SU-DHL-6 (cell line): ENCODE measurements around the gene ITGA6.

Experiments used
- H2AFZ ChIP-seq: fragments of 200-600 bp; sonication (generic); 2 replicates; pipeline ENCODE4 v1.6.1; 2014; ENCODE audit warnings: low read depth, mild to moderate bottlenecking, moderate library complexity, mixed read lengths, antibody characterized with exemption, low read length; ENCODE audit not compliant: severe bottlenecking
- H3F3A ChIP-seq: fragments of 200-600 bp; shearing (Covaris generic); 2 replicates; pipeline ENCODE4 v1.6.0; 2016; ENCODE audit warnings: antibody characterized with exemption, mild to moderate bottlenecking; ENCODE audit not compliant: insufficient read depth
- H3K27ac ChIP-seq: fragments of 200-600 bp; sonication (generic); 2 replicates; pipeline ENCODE4 v1.5.1; 2016; ENCODE audit warnings: low read depth, mild to moderate bottlenecking, low read length, moderate library complexity, mixed read lengths
- H3K27me3 ChIP-seq: fragments of 200-600 bp; sonication (generic), shearing (Covaris generic); 2 replicates; pipeline ENCODE4 v1.6.0; 2014; ENCODE audit warnings: mild to moderate bottlenecking, low read length
- H3K36me3 ChIP-seq: fragments of 200-600 bp; sonication (generic); 2 replicates; pipeline ENCODE4 v1.6.1; 2014; ENCODE audit warnings: mild to moderate bottlenecking, low read length, mixed read lengths
- H3K4me2 ChIP-seq: fragments of 300-600, 200-600 bp; shearing (Covaris generic), sonication (generic); 2 replicates; pipeline ENCODE4 v1.6.0; 2014; ENCODE audit warnings: low read length, low read depth, mild to moderate bottlenecking; ENCODE audit not compliant: poor library complexity, severe bottlenecking
- H3K4me3 ChIP-seq: fragments of 200-600 bp; sonication (generic); 2 replicates; pipeline ENCODE4 v1.5.1; 2014; ENCODE audit warnings: antibody characterized with exemption, low read length, mild to moderate bottlenecking, mixed read lengths; ENCODE audit not compliant: insufficient read depth, poor library complexity, severe bottlenecking
- H3K79me2 ChIP-seq: fragments of 200-600 bp; sonication (generic); 2 replicates; pipeline ENCODE4 v1.6.1; 2014; ENCODE audit warnings: mild to moderate bottlenecking, low read length, moderate library complexity; ENCODE audit not compliant: insufficient read depth
- H3K9ac ChIP-seq: fragments of 200-600 bp; sonication (generic); 2 replicates; pipeline ENCODE4 v1.7.0; 2014; ENCODE audit warnings: mild to moderate bottlenecking, low read length
- H3K9me2 ChIP-seq: fragments of 200-600 bp; sonication (generic); replicated peaks from 2 replicates; pipeline ENCODE4 v1.6.1; 2014; ENCODE audit warnings: low read length; ENCODE audit not compliant: insufficient read depth
- H3K9me3 ChIP-seq: fragments of 200-600 bp; sonication (generic); 2 replicates; pipeline ENCODE4 v1.6.1; 2014; ENCODE audit warnings: low read length, mixed read lengths; ENCODE audit not compliant: insufficient read depth
- H4K20me1 ChIP-seq: fragments of 200-600 bp; sonication (generic); 2 replicates; pipeline ENCODE4 v1.6.1; 2014; ENCODE audit warnings: low read depth, mild to moderate bottlenecking, antibody characterized with exemption, low read length, moderate library complexity, mixed read lengths
- EZH2phosphoT487 ChIP-seq: fragments of 200-600 bp; sonication (generic), shearing (Covaris generic); conservative IDR thresholded peaks from 2 replicates; pipeline ENCODE4 v1.6.1; 2018; ENCODE audit warnings: mild to moderate bottlenecking, antibody characterized with exemption, low read length, moderate library complexity, mixed read lengths
- TF ChIP-seq, protein P1 (sequence below): fragments of 200-600 bp; sonication (generic); IDR thresholded peaks from one replicate; pipeline ENCODE4 v1.5.1; 2017; ENCODE audit warnings: antibody characterized with exemption, mild to moderate bottlenecking, low read length, moderate library complexity; ENCODE audit not compliant: insufficient read depth, poor library complexity, severe bottlenecking

Gene ITGA6

GRCh38 chr2:172507199-172507598, 79.8 kb downstream of the ITGA6 start:
- Histone ChIP-seq H3K79me2 (no peaks in the 10 kb centered on the region), H3K9ac (no peak overlapping the region), H3K27me3 (no peaks in the 10 kb centered on the region), H2AFZ (no peak overlapping the region), H3K4me2 (no peak overlapping the region), H3K9me2 (no peaks in the 10 kb centered on the region), H3K27ac (no peak overlapping the region), H3K9me3 (no peaks in the 10 kb centered on the region; the same call in 1 of the 2 replicates), H3K36me3 (no peaks in the 10 kb centered on the region), H3K4me3 (no peak overlapping the region), H3F3A (no peaks in the 10 kb centered on the region), H4K20me1 (no peaks in the 10 kb centered on the region)
- TF ChIP-seq, protein P1, sequence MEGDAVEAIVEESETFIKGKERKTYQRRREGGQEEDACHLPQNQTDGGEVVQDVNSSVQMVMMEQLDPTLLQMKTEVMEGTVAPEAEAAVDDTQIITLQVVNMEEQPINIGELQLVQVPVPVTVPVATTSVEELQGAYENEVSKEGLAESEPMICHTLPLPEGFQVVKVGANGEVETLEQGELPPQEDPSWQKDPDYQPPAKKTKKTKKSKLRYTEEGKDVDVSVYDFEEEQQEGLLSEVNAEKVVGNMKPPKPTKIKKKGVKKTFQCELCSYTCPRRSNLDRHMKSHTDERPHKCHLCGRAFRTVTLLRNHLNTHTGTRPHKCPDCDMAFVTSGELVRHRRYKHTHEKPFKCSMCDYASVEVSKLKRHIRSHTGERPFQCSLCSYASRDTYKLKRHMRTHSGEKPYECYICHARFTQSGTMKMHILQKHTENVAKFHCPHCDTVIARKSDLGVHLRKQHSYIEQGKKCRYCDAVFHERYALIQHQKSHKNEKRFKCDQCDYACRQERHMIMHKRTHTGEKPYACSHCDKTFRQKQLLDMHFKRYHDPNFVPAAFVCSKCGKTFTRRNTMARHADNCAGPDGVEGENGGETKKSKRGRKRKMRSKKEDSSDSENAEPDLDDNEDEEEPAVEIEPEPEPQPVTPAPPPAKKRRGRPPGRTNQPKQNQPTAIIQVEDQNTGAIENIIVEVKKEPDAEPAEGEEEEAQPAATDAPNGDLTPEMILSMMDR = no peak
- no peak for TF ChIP-seq EZH2phosphoT487

- no peak overlapping the region for H3K4me3 ChIP-seq
- H3K9me2 ChIP-seq = no peaks in the 10 kb centered on the region
- no peak overlapping the region for H2AFZ ChIP-seq
- H4K20me1 ChIP-seq = no peaks in the 10 kb centered on the region
- no peaks in the 10 kb centered on the region for H3K27me3 ChIP-seq
- H3K27ac ChIP-seq = no peak overlapping the region
- no peaks in the 10 kb centered on the region for H3K36me3 ChIP-seq
- TF ChIP-seq EZH2phosphoT487 = no peak
- TF ChIP-seq, protein P1 = no peak
- peaks cover 16% of the 10 kb centered on the region; the same call in 1 of the 2 replicates for H3K9me3 ChIP-seq
- H3K9ac ChIP-seq = no peak overlapping the region
- H3F3A ChIP-seq = no peaks in the 10 kb centered on the region
- H3K79me2 ChIP-seq = no peaks in the 10 kb centered on the region
- H3K4me2 ChIP-seq = no peak overlapping the region
These were observed 82.7 kb downstream of the ITGA6 start for GRCh38 chr2:172510088-172510487.

DNA sequence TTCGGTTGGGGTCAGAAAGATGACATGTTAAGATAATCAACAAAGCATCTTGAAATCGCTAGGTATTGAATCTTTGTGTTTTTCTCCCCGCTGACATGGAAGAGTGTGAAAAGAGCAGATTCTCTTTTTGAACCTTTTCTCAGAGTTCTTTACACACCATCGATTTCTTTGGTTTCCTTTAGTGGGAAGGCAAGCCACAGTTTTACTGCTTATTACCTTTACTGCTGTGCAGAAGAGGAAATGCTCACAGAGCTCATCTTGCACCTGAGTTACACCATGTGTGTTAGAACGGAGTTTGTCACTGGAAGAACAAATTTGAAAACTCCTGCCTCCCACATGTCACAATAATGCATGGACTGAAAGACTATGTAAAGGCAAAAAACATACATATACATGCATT, 83.2 kb downstream of the ITGA6 start:
- H3K27me3 ChIP-seq = no peaks in the 10 kb centered on the region
- no peak overlapping the region for H3K4me2 ChIP-seq
- H3K36me3 ChIP-seq = no peaks in the 10 kb centered on the region

More for the DNA sequence above, 83.2 kb downstream of the ITGA6 start:
- Histone ChIP-seq H3F3A (no peaks in the 10 kb centered on the region), H3K79me2 (no peaks in the 10 kb centered on the region), H3K9me2 (no peaks in the 10 kb centered on the region), H3K27ac (no peak overlapping the region), H2AFZ (no peak overlapping the region), H3K9me3 (peaks cover 16% of the 10 kb centered on the region; the same call in 1 of the 2 replicates), H3K9ac (no peak overlapping the region), H4K20me1 (no peaks in the 10 kb centered on the region), H3K4me3 (no peak overlapping the region)
- TF ChIP-seq EZH2phosphoT487 = no peak
- TF ChIP-seq, protein P1 = no peak
